ENCODE results near the gene SYAP1.

DNA sequence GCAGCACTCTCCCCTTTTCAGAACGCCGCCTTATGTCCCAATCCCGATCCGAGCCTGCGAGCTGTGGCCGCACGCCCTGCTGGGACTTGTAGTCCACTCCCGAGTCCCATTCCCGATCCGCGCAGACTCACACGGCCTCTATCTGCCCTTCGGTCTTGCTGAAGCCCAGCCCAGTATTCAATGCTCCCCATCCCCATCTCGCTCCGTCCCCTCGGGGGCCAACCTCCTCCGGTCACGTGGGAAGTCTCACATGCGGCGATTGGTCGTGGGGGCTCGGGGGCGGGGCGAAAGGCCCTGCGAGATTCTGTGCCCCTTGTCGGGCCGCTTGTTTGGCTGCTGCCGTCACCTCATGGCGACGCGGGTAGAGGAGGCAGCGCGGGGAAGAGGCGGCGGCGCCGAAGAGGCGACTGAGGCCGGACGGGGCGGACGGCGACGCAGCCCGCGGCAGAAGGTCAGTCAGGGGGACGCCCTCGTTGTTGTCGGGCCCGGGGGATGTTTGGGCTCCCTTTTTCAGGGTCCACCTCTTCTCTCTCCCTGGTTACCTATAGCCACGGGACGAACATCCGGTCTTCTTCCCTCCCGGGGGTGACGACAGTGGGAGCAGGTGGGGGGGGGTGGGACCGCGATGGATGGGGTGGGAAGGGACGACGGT is 66.9 kb downstream of the SYAP1 start, which contains the start of gene TXLNG:
- no peak for TF ChIP-seq EP300 (conservative IDR thresholded peaks at IDR 0.05; ENCODE audit: poor library complexity, severe bottlenecking)
- TF ChIP-seq EZH2 (IDR thresholded peaks at IDR 0.05; ENCODE audit: borderline replicate concordance, insufficient read depth, low read length, poor library complexity, severe bottlenecking) = no peak
- no peak for TF ChIP-seq RAD21 (conservative IDR thresholded peaks at IDR 0.05)
- peak; percentile 69 for TF ChIP-seq REST (IDR thresholded peaks at IDR 0.05; ENCODE audit: borderline replicate concordance)
- TF ChIP-seq CTCF (IDR thresholded peaks at IDR 0.05; ENCODE audit: poor library complexity, severe bottlenecking) = no peak
- TF ChIP-seq POLR2AphosphoS5 (IDR thresholded peaks at IDR 0.05) = peak; percentile 83
- peak; percentile 59 for TF ChIP-seq MXI1 (conservative IDR thresholded peaks at IDR 0.05; ENCODE audit: poor library complexity, severe bottlenecking)
